ENCODE results near the gene KRT6A.

KRT6A gene

GRCh38 chr12:52502877-52503276 is 9.8 kb upstream of the KRT6A start:
- no peak for TF ChIP-seq GATA2 (IDR thresholded peaks at IDR 0.05; ENCODE audit: low read depth, low read length)
- no peak for TF ChIP-seq GATA3 (IDR thresholded peaks at IDR 0.05; ENCODE audit: low read depth, low read length)

GRCh38 chr12:52501490-52501889 is 8.4 kb upstream of the KRT6A start:
- TF ChIP-seq GATA3 (IDR thresholded peaks at IDR 0.05; ENCODE audit: low read depth, low read length) (no peak), GATA2 (IDR thresholded peaks at IDR 0.05; ENCODE audit: low read depth, low read length) (no peak)

- TF ChIP-seq GATA2 (IDR thresholded peaks at IDR 0.05; ENCODE audit: low read depth, low read length) (no peak), GATA3 (IDR thresholded peaks at IDR 0.05; ENCODE audit: low read depth, low read length) (no peak)
Measured at GRCh38 chr12:52499806-52500560, 6.9 kb upstream of the KRT6A start.

GRCh38 chr12:52498946-52499345 is 5.9 kb upstream of the KRT6A start:
- no peak for TF ChIP-seq GATA2 (IDR thresholded peaks at IDR 0.05; ENCODE audit: low read depth, low read length)
- TF ChIP-seq GATA3 (IDR thresholded peaks at IDR 0.05; ENCODE audit: low read depth, low read length) = no peak

GRCh38 chr12:52497975-52498374 is 4.9 kb upstream of the KRT6A start:
- TF ChIP-seq GATA2 (IDR thresholded peaks at IDR 0.05; ENCODE audit: low read depth, low read length) (no peak), GATA3 (IDR thresholded peaks at IDR 0.05; ENCODE audit: low read depth, low read length) (no peak)

GRCh38 chr12:52496590-52497071 is 3.6 kb upstream of the KRT6A start:
- TF ChIP-seq GATA2 (IDR thresholded peaks at IDR 0.05; ENCODE audit: low read depth, low read length) = no peak
- TF ChIP-seq GATA3 (IDR thresholded peaks at IDR 0.05; ENCODE audit: low read depth, low read length) = no peak

- TF ChIP-seq GATA3 (IDR thresholded peaks at IDR 0.05; ENCODE audit: low read depth, low read length) = no peak
- TF ChIP-seq GATA2 (IDR thresholded peaks at IDR 0.05; ENCODE audit: low read depth, low read length) = no peak
Measured at GRCh38 chr12:52496054-52496453, 3.0 kb upstream of the KRT6A start.

GRCh38 chr12:52495389-52495788 is 2.3 kb upstream of the KRT6A start:
- TF ChIP-seq GATA3 (IDR thresholded peaks at IDR 0.05; ENCODE audit: low read depth, low read length) = no peak
- TF ChIP-seq GATA2 (IDR thresholded peaks at IDR 0.05; ENCODE audit: low read depth, low read length) = no peak

- TF ChIP-seq GATA2 (IDR thresholded peaks at IDR 0.05; ENCODE audit: low read depth, low read length) = no peak
- no peak for TF ChIP-seq GATA3 (IDR thresholded peaks at IDR 0.05; ENCODE audit: low read depth, low read length)
Measured at GRCh38 chr12:52494518-52494917, 1.5 kb upstream of the KRT6A start.

GRCh38 chr12:52494100-52494499 is 1.0 kb upstream of the KRT6A start:
- no peak for TF ChIP-seq GATA3 (IDR thresholded peaks at IDR 0.05; ENCODE audit: low read depth, low read length)
- TF ChIP-seq GATA2 (IDR thresholded peaks at IDR 0.05; ENCODE audit: low read depth, low read length) = no peak

- TF ChIP-seq GATA2 (IDR thresholded peaks at IDR 0.05; ENCODE audit: low read depth, low read length) (no peak), GATA3 (IDR thresholded peaks at IDR 0.05; ENCODE audit: low read depth, low read length) (no peak)
Measured at GRCh38 chr12:52488736-52489135, 4.3 kb downstream of the KRT6A start.

- no peak for TF ChIP-seq GATA3 (IDR thresholded peaks at IDR 0.05; ENCODE audit: low read depth, low read length)
- no peak for TF ChIP-seq GATA2 (IDR thresholded peaks at IDR 0.05; ENCODE audit: low read depth, low read length)
Measured at GRCh38 chr12:52487211-52487610, 5.8 kb downstream of the KRT6A start.

- TF ChIP-seq GATA3 (IDR thresholded peaks at IDR 0.05; ENCODE audit: low read depth, low read length) (no peak), GATA2 (IDR thresholded peaks at IDR 0.05; ENCODE audit: low read depth, low read length) (no peak)
Measured at GRCh38 chr12:52486166-52487105, 6.6 kb downstream of the KRT6A start.

GRCh38 chr12:52480073-52480472 is 13.0 kb downstream of the KRT6A start:
- TF ChIP-seq GATA2 (IDR thresholded peaks at IDR 0.05; ENCODE audit: low read depth, low read length) (no peak), GATA3 (IDR thresholded peaks at IDR 0.05; ENCODE audit: low read depth, low read length) (no peak)
